Chondrocyte (in vitro differentiated cells): ENCODE data around the gene ANAPC1. TPM values are rescaled to one million over a fixed set of nuclear protein-coding genes. Genes with fewer than 3 reads are reported as not detected.
"Not testable (repeated sequence)": the region's sequence is repeated elsewhere in the genome, so short reads cannot be mapped to it uniquely, and the experiment has no call there.

Source experiments
- DNase-seq: peaks from one replicate; pipeline ENCODE4 v3.0.0; 2021; ENCODE audit warnings: mixed read lengths, low spot score
- H3K27ac Mint-ChIP-seq: one replicate; pipeline ENCODE4 v1.8.0; 2021; ENCODE audit warnings: mild to moderate bottlenecking, moderate library complexity, mixed read lengths; ENCODE audit not compliant: unreplicated experiment
- H3K27me3 Mint-ChIP-seq: 2 replicates; pipeline ENCODE4 v1.8.0; 2021; ENCODE audit warnings: low read depth, mixed read lengths
- H3K36me3 Mint-ChIP-seq: 2 replicates; pipeline ENCODE4 v1.8.0; 2021; ENCODE audit warnings: low read depth, mixed read lengths
- H3K4me1 Mint-ChIP-seq: 2 replicates; pipeline ENCODE4 v1.8.0; 2021; ENCODE audit warnings: low read depth, mild to moderate bottlenecking, mixed read lengths
- H3K4me3 Mint-ChIP-seq: one replicate; pipeline ENCODE4 v1.8.0; 2021; ENCODE audit warnings: mild to moderate bottlenecking, moderate library complexity, mixed read lengths; ENCODE audit not compliant: unreplicated experiment
- H3K9me3 Mint-ChIP-seq: 2 replicates; pipeline ENCODE4 v1.8.0; 2021; ENCODE audit warnings: low read depth, mixed read lengths
- total RNA-seq: library from RNA; stranded (reverse); gene quantifications from 3 replicates; pipeline ENCODE4 v1.2.1, GENCODE V29; 2021
- TF ChIP-seq, protein P1 (sequence below): fragments of 200-600 bp; sonication (generic); IDR thresholded peaks from 2 replicates; pipeline ENCODE4 v1.5.0; 2021; ENCODE audit warnings: antibody characterized with exemption, mild to moderate bottlenecking, moderate library complexity

The ANAPC1 gene
- total RNA-seq, 1 donor from 2014 or later, result 21.7 TPM

DNA sequence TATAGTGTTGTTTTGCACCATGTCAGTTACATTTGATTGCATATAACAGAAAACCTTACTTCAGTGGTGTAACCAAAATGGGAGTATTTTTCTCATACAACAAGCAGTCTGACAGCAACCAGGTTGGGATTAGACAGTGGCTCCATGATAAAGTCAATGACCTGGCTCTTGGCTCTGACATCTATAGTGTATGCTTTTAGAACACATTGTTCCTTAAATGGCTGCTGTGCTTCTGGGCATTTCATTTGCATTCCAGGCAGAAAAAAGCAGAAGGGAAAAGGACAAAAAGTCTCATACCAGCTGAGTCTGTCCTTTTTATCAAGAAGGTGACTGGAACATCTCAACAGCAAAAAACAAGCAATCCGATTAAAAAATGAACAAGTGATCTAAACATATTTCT, 24.6 kb upstream of the ANAPC1 start:
- H3K27ac Mint-ChIP-seq, result no peak overlapping the region
- H3K9me3 Mint-ChIP-seq, result no peaks in the 10 kb centered on the region
- H3K36me3 Mint-ChIP-seq, result no peaks in the 10 kb centered on the region
- H3K4me1 Mint-ChIP-seq, result peaks cover 22% of the 10 kb centered on the region
- no peaks in the 10 kb centered on the region for H3K27me3 Mint-ChIP-seq
- H3K4me3 Mint-ChIP-seq, result no peak overlapping the region
- DNase-seq, result no peak
- TF ChIP-seq, protein P1, sequence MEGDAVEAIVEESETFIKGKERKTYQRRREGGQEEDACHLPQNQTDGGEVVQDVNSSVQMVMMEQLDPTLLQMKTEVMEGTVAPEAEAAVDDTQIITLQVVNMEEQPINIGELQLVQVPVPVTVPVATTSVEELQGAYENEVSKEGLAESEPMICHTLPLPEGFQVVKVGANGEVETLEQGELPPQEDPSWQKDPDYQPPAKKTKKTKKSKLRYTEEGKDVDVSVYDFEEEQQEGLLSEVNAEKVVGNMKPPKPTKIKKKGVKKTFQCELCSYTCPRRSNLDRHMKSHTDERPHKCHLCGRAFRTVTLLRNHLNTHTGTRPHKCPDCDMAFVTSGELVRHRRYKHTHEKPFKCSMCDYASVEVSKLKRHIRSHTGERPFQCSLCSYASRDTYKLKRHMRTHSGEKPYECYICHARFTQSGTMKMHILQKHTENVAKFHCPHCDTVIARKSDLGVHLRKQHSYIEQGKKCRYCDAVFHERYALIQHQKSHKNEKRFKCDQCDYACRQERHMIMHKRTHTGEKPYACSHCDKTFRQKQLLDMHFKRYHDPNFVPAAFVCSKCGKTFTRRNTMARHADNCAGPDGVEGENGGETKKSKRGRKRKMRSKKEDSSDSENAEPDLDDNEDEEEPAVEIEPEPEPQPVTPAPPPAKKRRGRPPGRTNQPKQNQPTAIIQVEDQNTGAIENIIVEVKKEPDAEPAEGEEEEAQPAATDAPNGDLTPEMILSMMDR, result no peak

DNA sequence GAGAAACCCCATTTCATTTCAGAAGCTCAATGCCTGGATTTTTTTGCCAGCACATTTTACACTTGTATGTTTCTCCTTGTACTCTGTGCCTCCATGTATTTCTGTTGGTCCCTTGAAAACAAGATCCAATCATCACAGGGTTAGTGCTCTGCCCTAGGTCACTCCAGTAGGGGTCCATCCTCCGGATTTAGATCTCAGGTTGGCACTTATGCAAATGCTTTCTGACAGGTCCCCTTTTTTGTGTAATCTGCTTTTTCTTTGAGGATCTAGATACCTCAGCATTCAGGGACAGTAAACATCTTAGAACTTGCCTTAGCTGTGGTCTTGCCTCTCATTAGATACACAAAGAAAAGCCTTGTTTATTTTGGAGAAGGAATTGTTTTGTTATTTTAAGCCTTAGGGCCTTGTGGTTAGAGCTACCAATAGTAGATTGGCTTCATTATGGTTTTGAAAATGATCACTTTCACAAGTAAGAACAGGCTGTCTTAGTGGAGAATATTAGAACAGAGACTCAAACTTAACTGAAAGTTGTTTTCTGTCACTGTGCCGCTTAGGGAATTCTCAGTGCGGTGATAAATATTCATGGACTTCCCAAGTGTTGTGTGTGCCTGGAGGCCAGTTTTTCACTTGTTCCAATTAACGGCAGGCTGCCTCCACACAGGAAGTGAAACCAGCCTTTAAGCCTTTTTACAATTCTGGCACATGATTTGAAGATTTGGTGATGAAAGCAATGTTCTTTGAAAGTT, 22.2 kb upstream of the ANAPC1 start:
- DNase-seq, result no peak
- H3K27ac Mint-ChIP-seq, result peak overlapping the region; percentile 43
- H3K4me1 Mint-ChIP-seq, result peaks cover 22% of the 10 kb centered on the region
- H3K4me3 Mint-ChIP-seq, result no peak overlapping the region
- no peaks in the 10 kb centered on the region for H3K27me3 Mint-ChIP-seq
- TF ChIP-seq, protein P1, result no peak
- no peaks in the 10 kb centered on the region for H3K9me3 Mint-ChIP-seq
- no peaks in the 10 kb centered on the region for H3K36me3 Mint-ChIP-seq

DNA sequence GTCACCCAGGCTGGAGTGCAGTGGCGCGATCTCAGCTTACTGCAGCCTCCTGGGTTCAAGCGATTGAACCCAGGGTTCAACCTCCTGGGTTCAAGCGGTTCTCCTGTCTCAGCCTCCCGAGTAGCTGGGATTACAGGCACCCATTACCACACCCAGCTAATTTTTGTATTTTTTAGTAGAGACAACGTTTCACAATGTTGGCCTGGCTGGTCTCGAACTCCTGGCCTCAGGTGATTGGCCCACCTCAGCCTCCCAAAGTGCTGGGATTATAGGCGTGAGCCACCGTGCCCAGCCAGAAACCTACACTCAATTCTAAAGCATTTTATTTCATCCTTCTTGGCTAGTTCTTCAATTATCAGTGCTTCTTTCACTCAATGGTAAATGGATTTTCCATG, 21.5 kb upstream of the ANAPC1 start:
- not testable (repeated sequence) for H3K27ac Mint-ChIP-seq, H3K9me3 Mint-ChIP-seq

DNA sequence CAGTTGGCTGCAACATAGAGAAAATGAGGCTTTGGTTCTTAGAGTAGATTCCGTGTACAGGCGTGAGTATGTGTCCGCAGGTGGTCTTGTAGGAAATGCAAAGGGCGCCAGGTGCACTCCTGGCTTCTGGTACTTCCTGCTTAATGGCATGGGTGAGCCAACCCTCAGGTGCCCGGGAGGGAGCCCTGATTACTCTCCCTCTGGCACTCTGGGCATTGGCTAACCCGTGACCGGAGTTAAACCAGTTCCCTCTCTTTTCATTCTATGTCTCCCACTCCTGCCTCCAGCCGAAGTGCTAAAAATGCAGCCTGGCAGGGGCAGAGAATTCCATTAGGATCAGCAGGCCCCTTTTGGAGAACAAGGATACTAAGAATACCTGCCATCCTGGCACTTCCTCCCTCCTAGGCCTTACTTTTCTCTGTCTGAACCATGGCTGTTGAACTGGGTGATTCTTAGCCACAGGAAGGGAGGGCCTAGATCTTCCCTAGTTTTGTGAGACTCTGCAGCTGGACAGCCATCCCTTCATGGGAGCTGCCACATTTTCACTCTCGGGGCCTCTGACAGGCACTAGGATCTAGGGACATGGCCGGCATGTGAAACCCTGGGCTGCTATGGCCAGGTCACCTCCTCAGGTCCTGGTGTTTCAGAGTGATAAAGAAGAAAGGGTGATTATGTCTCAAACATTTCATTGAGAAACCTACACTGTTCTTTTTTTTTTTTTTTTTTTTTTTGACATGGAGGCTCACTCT, 20.9 kb upstream of the ANAPC1 start:
- no peaks in the 10 kb centered on the region for H3K36me3 Mint-ChIP-seq
- H3K9me3 Mint-ChIP-seq, result no peaks in the 10 kb centered on the region
- H3K27ac Mint-ChIP-seq, result no peak overlapping the region
- no peak for DNase-seq
- H3K4me3 Mint-ChIP-seq, result no peak overlapping the region
- H3K27me3 Mint-ChIP-seq, result no peaks in the 10 kb centered on the region
- H3K4me1 Mint-ChIP-seq, result peaks cover 29% of the 10 kb centered on the region
- TF ChIP-seq, protein P1, result no peak

More for the DNA sequence above, 21.5 kb upstream of the ANAPC1 start:
- peaks cover 28% of the 10 kb centered on the region for H3K4me1 Mint-ChIP-seq
- H3K27me3 Mint-ChIP-seq, H3K4me3 Mint-ChIP-seq, H3K36me3 Mint-ChIP-seq, DNase-seq: not testable (repeated sequence)

DNA sequence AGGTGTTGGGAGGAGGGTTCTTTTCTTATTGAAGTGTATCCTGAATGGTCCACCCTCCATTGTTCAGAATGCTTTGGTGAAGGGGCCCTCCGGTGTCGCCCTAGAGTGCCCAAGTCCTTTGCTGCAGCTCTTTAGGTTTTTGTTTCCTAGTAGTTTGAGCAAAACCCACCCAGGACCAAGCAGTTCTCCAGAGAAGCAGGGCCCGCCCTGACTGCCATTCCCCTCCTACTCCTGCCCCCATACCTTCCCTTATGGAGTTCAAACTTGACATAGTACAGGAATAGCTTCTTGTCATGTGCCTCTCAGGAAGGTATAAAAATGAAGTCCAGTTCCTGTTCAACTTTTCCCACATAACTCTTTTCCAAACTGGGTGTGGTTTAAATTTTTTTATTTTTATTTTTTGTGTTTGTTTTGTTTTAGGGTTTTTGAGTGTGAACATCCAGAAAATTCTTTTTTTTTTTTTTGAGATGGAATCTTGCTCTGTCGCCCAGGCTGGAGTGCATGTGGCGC, 20.0 kb upstream of the ANAPC1 start:
- H3K9me3 Mint-ChIP-seq, result no peaks in the 10 kb centered on the region
- DNase-seq, result no peak
- H3K27me3 Mint-ChIP-seq, result no peaks in the 10 kb centered on the region
- H3K27ac Mint-ChIP-seq, result no peak overlapping the region
- TF ChIP-seq, protein P1, result no peak
- no peaks in the 10 kb centered on the region for H3K36me3 Mint-ChIP-seq
- no peak overlapping the region for H3K4me3 Mint-ChIP-seq
- H3K4me1 Mint-ChIP-seq, result peaks cover 33% of the 10 kb centered on the region
